SKM-1 treated with dmso at 0.1 percent for 144 hours (cell line): ENCODE measurements around the gene HTR3E.

Source experiments
- DNase-seq: peaks from one replicate; lab custom pipeline; 2025; ENCODE audit not compliant: unreplicated experiment; lab: John Stamatoyannopoulos, UW

The HTR3E gene

GRCh38 chr3:184154885-184155643 lies 58.2 kb downstream of the HTR3E start, which contains the start of gene DVL3:
DVL3 (plus strand) TSS chr3:184155377; CDS start chr3:184155636, 259 bp downstream.
- peak; percentile 33 for DNase-seq

- DNase-seq, result no peak
These were observed 59.0 kb downstream of the HTR3E start for GRCh38 chr3:184155644-184156521.

- DNase-seq, result no peak
These were observed 59.7 kb downstream of the HTR3E start for GRCh38 chr3:184156522-184156955.
